DMS 273 (cell line): ENCODE data around the gene ATF6.
"Not testable (repeated sequence)": the region's sequence is repeated elsewhere in the genome, so short reads cannot be mapped to it uniquely, and the experiment has no call there.

Experiments
- DNase-seq: peaks from one replicate; lab custom pipeline; 2025; ENCODE audit not compliant: unreplicated experiment; lab: John Stamatoyannopoulos, UW

The ATF6 gene

DNA sequence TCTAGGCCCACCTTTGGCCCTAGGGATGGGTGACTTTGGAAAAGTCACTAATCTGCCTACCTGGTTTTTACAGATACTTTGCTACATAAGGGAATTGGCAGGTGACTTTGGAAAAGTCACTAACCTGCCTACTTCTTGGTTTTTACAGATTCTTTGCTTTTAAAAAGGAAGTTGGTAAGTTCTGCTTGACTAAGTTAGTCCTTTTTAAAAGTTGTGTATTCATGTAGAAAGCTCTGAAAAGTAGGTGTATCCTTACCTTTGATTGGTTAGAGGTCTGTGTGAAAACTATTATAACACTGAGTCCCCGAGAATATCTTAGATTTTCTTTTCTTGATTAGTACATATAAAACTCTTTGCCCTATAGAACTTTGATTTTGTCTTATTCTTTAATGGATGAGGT, 12.4 kb downstream of the ATF6 start:
- DNase-seq: no peak

DNA sequence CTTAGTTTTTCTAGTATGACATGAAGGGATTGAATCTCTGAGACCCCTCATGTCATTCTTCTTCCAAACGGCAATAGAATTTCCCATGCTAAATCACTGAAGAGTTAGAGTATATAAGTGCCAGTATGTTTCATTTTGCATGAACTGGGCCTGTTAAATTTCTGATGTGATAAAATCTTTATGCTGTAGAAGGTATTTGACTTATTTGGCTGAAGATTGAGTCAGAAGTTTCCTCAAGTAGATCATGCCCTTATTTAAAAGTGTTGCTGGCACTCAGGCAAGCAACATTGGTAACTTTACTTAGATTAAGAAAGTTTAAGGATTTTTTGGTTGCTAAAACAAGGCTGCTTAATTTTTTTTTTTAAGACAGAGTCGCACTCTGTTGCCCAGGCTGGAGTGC, 13.3 kb downstream of the ATF6 start:
- no peak for DNase-seq

DNA sequence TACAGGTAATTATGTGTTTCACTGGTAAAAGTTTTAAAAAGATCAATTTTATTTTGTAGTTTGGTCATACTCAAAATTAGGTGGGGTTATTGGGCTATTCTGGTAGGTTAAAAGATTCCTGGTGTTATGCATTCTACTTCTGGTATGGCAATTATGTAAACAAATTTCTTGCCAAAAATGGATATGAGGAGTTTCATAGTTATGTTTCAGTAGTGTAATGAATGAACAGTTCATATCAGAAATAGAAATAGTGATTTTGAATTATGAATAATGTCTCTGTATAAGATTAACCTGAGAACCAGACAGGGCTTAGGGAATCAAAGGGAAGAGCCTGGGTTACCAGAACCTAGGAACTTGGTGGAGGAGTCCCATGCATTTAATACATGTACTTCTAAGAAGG, 15.9 kb downstream of the ATF6 start:
- DNase-seq: no peak

DNA sequence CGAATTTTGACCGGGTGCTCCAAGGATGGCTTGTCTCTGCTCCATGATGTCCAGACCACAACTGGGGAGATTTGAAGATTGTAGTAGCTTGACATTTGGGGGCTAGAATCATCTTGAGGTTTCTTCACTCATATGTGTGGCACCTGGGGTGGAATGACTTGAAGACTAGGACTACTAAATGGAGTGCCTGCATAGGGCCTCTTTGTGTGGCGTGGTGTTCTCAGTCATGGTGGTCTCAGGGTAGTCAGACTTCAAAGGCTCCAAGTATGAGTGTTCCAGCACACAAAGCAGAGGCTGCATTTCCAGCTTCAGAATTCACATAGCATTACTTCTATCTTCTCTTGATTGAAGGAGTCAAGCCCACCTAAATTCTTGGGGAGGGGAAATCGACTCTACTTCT, 16.8 kb downstream of the ATF6 start:
- DNase-seq: no peak

DNA sequence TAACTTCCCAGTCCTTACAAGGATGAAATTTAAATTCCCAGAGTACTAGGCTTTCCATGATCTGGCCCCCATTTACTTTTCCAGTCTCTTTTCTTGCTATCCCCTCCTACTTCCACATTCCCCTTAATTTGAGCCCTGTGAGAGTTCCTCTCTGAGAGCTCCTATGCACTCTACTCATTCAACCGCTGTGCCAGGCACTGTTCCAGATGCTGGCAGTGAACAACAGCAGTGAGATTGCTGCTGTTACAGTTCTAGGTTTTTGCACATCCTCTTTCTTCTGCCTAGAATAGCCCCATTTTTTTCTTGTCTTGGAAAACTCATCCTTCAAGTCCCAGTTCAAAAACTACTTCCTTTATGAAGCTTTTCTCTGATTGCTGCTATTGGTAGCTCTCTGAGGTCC, 18.8 kb downstream of the ATF6 start:
- no peak for DNase-seq

DNA sequence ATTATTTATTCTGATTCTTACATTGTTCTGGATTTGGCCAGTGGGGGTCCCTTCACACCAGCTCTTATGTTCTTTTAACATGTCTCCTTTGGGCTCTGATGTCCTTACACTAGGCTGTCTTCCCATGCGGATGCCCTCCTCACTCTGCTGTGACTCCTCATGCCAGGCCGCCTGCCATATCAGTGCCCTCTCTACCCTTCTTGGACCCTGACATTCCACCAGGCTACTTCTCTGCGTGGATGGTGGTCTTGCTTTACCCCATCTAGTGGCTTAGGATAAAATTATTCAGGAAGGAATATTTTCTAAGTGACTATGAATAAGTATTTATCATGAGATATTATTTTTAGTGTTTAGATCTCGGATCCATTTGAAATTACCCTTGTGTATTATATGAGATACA, 21.2 kb downstream of the ATF6 start:
- DNase-seq: no peak

DNA sequence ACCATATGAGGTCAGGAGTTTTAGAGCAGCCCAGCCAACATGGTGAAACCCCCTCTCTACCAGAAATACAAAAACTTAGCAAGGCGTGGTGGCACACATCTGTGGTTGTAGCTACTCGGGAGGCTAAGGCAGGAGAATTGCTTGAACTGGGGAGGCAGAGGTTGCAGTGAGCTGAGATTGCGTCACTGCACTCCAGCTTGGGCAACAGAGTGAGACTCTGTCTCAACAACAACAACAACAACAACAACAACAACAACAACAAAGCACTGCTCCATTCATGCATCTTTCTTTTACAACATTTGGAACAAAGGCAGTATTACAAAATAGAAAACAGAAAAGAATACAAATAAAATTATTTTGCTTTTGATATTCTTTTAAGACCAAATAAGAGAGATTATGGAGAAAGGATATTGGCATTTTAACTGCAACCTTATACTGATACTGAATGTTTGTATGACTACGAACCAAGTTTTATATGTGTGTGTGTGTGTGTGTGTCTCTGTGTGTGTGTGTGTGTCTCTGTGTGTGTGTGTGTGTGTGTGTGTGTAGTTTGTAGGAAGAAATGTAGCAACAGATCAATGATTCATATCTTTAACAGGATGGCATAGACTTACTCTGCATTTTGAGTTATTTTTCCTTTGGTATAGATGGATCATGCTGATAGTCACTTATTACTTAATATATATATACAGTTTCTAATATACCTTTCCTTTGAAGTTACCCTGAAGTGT, 24.6 kb downstream of the ATF6 start:
- DNase-seq: no peak

DNA sequence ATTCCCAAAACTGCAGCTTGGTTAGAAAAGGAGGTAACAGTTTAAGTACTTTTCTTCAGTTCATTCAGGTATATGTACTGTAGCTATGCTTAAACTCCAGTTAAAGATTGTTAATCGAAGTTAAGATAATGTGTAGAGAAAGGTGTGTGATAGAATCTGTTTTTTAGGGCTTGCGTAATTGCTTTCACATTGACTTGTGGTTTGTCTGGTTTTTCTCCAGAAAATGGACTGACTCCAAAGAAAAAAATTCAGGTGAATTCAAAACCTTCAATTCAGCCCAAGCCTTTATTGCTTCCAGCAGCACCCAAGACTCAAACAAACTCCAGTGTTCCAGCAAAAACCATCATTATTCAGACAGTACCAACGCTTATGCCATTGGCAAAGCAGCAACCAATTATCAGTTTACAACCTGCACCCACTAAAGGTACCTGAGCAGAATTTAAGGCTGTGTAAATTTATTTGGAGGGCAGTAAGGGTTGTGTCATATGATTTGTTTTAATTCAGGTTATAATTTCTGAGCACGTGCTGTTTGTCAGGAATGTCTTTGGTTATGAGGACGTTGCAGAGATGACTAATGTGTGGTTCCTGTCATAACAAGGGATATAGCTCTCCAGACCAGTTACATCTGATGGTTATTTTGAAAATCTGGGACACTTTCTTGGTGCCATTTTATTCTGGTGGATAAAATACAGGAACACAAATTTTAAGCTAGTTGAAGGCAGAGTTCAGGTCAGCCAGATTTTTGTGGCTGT, 26.0 kb downstream of the ATF6 start:
- DNase-seq: no peak

DNA sequence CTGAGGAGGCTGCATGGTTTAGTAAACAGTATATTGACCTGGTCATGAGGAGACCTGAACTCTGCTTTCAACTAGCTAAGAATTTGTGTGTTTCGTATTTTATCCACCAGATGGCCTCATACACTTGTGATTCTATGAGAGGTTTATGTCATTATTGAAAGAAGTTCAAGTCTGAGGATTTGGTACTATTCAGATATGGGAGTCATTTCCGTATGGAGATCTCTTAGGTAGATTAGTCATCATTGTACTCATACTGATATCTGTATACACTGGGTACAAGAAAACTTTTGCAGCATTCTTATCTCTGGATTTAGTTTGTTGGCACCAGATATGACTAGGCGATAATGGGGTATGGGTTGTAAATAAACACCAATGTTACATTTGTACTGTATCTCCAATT, 26.6 kb downstream of the ATF6 start:
- DNase-seq: peak; percentile 78

DNA sequence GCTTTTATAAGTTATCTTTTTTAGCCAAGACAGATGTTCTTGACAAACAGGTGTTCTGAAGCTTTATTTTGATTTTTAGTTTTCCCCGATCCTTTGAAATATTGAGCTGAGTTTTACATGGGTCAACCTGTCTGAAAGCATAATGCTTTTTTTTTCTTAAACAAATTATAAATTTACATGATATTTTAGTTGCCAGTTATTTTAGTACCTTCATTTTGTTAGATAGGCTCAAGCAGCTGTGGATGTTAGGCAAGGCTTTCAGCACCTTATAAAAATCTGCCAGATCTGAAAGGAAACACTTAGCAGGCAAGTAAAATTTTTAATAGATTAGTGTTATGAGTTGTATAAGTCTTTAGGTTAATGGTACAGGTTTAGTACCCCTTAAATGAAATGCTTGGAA, 33.7 kb downstream of the ATF6 start:
- DNase-seq: no peak

DNA sequence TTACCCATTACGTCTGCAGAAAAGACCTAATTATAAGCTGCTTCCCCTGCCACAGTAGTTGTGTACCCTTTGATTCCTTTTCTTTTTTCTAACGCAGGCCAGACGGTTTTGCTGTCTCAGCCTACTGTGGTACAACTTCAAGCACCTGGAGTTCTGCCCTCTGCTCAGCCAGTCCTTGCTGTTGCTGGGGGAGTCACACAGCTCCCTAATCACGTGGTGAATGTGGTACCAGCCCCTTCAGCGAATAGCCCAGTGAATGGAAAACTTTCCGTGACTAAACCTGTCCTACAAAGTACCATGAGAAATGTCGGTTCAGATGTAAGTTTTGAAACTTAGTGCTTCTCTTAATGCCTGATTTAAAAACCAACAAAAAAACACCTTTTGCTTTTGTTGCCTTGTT, 35.8 kb downstream of the ATF6 start:
- no peak for DNase-seq

DNA sequence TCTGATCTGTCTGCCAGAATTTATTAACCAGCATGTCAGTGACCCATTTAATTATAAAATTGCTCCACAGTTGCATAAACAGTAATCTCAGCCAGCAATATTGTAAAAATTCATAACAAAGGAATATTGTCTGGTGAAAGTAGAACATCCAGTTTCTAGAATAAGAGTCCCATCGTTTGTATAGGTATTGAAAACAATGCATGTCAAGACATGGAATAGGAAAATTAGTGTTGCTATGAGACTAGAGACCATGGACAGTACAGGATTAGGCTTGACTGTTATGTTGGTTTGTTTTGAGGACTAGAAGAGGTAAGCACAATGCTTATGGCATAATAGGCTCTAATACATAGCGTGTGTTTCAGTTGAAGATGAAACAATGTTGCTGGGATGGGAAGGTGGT, 37.1 kb downstream of the ATF6 start:
- no peak for DNase-seq

DNA sequence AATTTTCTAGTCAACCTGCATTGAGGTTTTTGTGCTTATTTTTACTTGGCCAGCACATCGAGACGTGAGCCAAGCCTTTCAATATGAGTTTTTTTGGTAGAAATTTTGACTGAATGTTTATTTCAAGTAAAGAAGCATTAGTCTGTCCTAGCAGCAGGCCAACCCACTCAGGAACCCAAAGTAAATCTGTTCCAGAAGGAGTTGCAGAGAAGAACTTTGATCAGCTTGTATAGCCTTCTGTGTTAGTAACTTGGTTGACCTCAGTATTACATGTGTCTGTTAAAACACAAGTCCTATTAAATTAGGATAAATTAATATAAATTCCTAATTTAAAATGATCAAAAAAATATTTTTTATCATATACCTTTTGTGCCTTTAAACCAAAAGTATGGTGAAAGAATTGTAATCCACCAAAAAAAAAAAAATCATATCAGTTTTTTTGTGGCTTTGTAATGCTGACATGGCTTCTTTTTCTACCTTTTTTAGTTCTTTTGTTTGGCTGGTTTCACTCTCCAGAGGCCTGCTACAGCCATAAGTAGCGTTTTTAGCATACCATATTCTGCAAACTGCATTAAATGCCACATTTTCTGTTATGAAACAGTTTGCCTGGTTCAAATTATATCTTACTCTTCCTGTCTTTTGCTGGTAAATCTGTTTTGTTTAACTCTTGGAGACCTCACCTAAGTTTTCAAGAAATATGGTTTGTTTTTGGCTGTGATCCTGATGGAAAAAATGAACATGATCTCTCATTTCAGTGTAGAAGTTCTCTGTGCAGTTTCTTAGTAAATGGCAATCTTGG, 39.5 kb downstream of the ATF6 start:
- no peak for DNase-seq

DNA sequence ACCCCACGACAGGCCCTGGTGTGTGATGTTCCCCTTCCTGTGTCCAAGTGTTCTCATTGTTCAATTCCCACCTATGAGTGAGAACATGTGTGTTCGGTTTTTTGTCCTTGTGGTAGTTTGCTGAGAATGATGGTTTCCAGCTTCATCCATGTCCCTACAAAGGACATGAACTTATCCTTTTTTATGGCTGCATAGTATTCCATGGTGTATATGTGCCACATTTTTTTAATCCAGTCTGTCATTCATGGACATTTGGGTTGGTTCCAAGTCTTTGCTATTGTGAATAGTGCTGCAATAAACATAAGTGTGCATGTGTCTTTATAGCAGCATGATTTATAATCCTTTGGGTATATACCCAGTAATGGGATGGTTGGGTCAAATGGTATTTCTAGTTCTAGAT, 43.1 kb downstream of the ATF6 start:
- not testable (repeated sequence) for DNase-seq

DNA sequence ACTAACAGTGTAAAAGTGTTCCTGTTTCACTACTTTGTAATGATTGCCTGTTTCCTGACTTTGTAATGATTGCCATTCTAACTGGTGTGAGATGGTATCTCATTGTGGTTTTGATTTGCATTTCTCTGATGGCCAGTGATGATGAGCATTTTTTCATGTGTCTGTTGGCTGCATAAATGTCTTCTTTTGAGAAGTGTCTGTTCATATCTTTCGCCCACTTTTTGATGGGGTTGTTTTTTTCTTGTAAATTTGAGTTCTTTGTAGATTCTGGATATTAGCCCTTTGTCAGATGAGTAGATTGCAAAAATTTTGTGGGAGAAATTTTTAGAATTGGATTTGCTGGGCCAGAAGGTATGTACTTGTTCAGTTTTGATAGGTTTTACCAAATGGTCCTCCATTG, 43.5 kb downstream of the ATF6 start:
- not testable (repeated sequence) for DNase-seq

DNA sequence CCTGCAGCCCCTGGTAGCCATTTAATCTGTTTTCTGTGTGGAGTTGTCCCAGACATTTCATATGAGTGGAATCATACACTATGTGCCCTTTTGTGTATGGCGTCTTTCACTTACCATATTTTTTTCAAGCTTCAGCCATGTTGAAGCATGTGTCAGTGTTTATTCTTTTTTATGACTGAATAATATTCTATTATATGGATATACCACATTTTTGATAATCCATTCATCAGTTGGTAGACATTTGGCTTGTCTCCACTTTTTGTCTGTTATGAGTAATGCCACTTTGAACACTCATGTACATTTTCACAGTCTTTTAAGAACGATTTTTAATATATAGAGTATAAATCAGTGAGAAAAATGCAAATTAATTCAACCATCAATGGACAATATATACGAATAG, 44.7 kb downstream of the ATF6 start:
- DNase-seq: no peak

DNA sequence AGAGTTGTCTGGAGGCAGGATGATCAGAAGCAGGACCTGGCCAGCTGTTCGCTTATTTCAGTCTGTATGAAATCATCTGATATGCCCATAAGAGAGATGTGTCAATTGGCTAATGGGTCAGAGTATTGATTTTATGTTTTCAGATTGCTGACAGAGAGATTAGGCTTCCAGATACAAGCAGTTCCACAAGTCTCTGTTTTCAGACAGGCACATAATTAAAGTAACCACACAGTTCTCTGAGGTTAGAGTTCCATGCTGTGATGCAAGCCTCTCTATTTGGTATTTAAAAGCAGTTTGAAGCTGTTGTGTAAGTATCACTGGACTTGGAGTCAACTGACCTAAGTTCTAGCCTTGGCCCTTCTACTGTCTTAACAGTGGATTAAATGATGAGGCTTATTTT, 50.1 kb downstream of the ATF6 start:
- DNase-seq: no peak

DNA sequence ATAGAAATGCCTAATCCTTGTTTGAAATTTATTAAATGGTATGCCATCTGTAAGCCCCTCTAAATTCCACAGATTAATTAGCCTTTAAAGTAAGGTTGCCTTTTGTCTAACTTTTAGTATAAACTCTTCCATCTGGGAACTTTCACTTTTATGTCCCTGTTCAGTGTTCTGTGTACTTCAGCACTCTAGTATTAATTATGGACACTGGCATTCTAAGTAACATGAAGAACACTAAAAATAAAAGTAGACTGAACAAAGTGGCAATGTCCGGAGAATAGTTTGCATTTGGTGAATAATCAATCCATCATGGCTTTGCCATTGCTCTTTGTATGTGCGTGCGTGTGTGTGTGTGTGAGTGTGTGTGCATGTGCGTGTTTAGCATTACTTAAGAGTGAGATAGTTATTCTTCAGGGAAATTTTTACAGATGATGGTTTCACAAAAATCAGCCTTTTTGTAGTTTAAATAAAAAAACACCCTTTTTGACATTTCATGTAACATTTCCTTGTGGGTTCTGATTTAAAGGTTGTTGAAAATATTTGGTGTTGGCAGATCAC, 51.1 kb downstream of the ATF6 start:
- no peak for DNase-seq

DNA sequence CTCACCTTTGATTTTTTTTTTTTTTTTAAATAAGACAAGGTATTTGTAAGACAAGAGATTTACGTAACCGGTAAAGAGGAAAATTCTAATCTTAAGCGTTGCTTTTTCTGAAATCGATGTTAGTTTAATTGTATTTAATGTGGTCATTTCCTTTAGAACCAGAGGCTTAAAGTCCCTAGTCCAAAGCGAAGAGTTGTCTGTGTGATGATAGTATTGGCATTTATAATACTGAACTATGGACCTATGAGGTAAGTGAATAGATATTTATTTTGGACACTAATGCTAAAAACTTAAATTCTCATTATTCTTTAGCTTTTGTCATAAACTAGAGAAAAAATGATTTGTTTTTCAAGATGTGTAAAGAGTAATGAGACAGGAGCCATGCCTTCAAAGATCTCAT, 54.8 kb downstream of the ATF6 start:
- DNase-seq: no peak

DNA sequence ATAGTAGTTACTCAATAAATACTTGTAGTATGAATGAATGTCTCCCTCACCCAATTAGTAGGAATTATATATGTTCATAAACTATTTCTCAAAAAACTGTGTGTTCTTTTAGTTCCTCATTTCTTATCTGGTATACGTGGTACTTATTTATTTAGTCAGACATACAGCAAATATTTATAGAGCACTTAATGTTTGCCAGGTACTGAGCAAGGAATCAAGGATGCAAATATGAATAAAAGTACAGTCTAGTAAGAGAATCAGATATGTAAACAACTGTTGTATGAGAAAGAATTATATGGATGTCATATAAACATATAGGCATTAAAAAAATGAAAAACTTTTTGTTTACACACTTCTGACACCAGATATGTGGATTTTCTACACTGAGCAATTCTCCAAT, 58.5 kb downstream of the ATF6 start:
- DNase-seq: no peak

DNA sequence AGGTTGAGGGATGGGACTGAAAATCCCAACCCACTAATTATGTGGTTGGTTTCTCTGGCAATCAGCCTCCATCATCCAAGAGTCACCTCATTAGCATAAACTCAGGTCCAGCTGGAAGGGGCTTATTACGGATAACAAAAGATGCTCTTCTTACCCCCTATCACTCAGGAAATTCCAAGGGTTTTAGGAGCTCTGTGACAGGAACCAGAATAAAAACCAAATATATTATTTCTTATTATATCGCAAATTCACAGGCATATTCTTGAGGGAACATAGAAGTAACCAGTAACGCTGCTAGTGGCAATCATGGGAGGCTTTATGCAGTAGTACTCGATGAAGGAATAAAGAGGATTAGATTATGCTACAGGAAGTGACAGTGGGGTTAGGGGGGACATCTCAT, 59.7 kb downstream of the ATF6 start:
- DNase-seq: no peak

DNA sequence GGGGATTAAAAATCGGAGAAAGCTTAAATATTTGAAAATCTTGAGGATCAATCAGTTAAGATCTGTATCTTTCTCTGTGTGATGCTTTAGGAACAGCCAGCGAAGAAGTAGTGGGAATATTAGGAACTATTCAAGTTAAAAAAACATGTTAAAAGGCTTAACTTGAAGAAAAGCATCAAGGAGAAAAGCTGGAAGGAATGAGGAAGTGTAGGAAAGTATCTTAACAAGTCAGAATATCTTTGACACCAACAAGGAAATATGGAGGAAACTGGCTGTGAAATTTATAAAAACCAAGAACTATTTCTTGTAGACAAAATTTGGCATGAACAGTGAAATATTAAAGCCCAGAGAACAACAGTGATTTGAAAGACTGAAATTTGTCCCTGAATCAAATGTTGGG, 60.4 kb downstream of the ATF6 start:
- DNase-seq: no peak
